Measurements from ENCODE around the gene TRAPPC8. TPM values are rescaled to one million over a fixed set of nuclear protein-coding genes. Genes with fewer than 3 reads are reported as not detected.

Gene TRAPPC8
- total and polyA plus RNA-seq, 2 experiments from 2014 or later: 27.2 to 66.2 TPM

DNA sequence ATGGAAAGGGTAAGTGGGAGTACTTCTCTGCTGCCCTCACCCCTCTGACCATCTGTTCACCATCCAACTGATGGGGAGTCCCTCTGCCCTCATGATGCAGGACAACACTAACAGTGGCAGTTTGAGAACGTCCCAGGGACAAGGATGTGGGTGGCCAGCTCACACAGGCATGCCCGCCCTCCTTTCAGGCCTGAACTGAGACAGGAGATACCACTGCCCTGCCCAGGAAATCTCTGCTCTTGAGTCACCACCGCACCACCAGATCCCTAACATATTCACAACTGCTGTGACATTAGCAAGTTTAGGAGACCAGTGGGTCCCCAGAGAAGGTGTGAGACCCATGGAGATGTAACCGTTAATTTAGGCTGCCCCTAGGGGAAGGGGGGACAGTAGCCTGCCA lies 66.2 kb downstream of the TRAPPC8 start (continued):
- TF ChIP-seq ZNF462 (CRISPR knock-in tag; IDR thresholded peaks at IDR 0.05) (no peak), EZH2 (IDR thresholded peaks at IDR 0.05; ENCODE audit: low read depth, unreplicated experiment) (no peak), REST (IDR thresholded peaks at IDR 0.05; ENCODE audit: unreplicated experiment) (no peak), EZH2phosphoT487 (IDR thresholded peaks at IDR 0.05; ENCODE audit: unreplicated experiment) (no peak), POLR2AphosphoS5 (IDR thresholded peaks at IDR 0.05; ENCODE audit: low read depth) (no peak)

GRCh38 chr18:31875301-31875700 lies 67.6 kb downstream of the TRAPPC8 start:
- no peak overlapping the region for H3K27ac Mint-ChIP-seq
- ATAC-seq: no peak
- peaks cover 20% of the 10 kb centered on the region for H3K36me3 ChIP-seq (ENCODE audit: insufficient read depth)
- TF ChIP-seq JUNB (IDR thresholded peaks at IDR 0.05; ENCODE audit: unreplicated experiment) (no peak), ZNF331 (CRISPR knock-in tag; IDR thresholded peaks at IDR 0.05; ENCODE audit: low read depth) (no peak), CREB1 (CRISPR knock-in tag; IDR thresholded peaks at IDR 0.05; ENCODE audit: low read depth) (no peak), NANOG (IDR thresholded peaks at IDR 0.05; ENCODE audit: borderline replicate concordance) (no peak), EZH2phosphoT487 (IDR thresholded peaks at IDR 0.05; ENCODE audit: unreplicated experiment) (no peak), ETS1 (IDR thresholded peaks at IDR 0.05) (no peak), REST (IDR thresholded peaks at IDR 0.05; ENCODE audit: unreplicated experiment) (no peak)

More at GRCh38 chr18:31875301-31875700, 67.6 kb downstream of the TRAPPC8 start:
- no peaks in the 10 kb centered on the region for H3K9me2 ChIP-seq (ENCODE audit: insufficient read depth)
- no peaks in the 10 kb centered on the region for H3K27me3 ChIP-seq (ENCODE audit: insufficient read depth)
- H3K4me2 ChIP-seq: no peak overlapping the region
- Mint-ChIP-seq H3K4me3 (no peak overlapping the region), H3K4me1 (no peaks in the 10 kb centered on the region), H3K36me3 (ENCODE audit: low read depth) (peaks cover 68% of the 10 kb centered on the region), H3K27me3 (ENCODE audit: insufficient read depth, low read depth, poor library complexity) (no peaks in the 10 kb centered on the region), H3K9me3 (no peaks in the 10 kb centered on the region)
- DNase-seq (ENCODE audit: low spot score): no peak
- no peak overlapping the region for H3K27ac ChIP-seq (ENCODE audit: low read depth)
- H3K79me2 ChIP-seq (replicated peaks; ENCODE audit: insufficient read depth): peaks cover 13% of the 10 kb centered on the region
- no peaks in the 10 kb centered on the region for H3F3A ChIP-seq (replicated peaks; ENCODE audit: low read depth)
- H2AFZ ChIP-seq: no peak overlapping the region
- H3K4me3 ChIP-seq: no peak overlapping the region
- H3K4me1 ChIP-seq (ENCODE audit: insufficient read depth): no peaks in the 10 kb centered on the region
- no peaks in the 10 kb centered on the region for H4K20me1 ChIP-seq (replicated peaks; ENCODE audit: insufficient read depth)
